Endothelial cell of umbilical vein (primary cell): Measurements from ENCODE around the gene MAML1. TPM values are rescaled to one million over a fixed set of nuclear protein-coding genes. Genes with fewer than 3 reads are reported as not detected.

Experiments
- BruUV-seq: library from RNA; stranded (reverse); fragments of 400-500 nt; replicated peaks from 2 replicates; lab custom pipeline; 2021; lab: Mats Ljungman, UMichigan
- CTCF ChIA-PET: fragments of 300-600, 350-600 bp; sonication (Branson Sonifier 250); formaldehyde crosslinking; loops from one replicate; lab custom pipeline; 2021; ENCODE audit warnings: antibody characterized with exemption, inconsistent platforms; lab: Charles Lee
- POLR2A ChIA-PET: fragments of 300-600, 350-600 bp; sonication (Branson Sonifier 250); formaldehyde crosslinking; loops from one replicate; lab custom pipeline; 2021; ENCODE audit warnings: antibody characterized with exemption, inconsistent platforms; lab: Charles Lee
- DNase-seq: peaks from one replicate; pipeline ENCODE4 v3.0.0-alpha.2; 2011; ENCODE audit warnings: low read depth, low spot score
- FAIRE-seq: peaks from 2 replicates; lab custom pipeline; 2011; peaks lifted over from hg19 to GRCh38; lab: Jason Lieb, UNC
- H2AFZ ChIP-seq: 2 replicates; pipeline ENCODE4 v1.6.0; 2012; ENCODE audit warnings: low read depth, low read length, control low read depth, inconsistent platforms
- H3K27ac ChIP-seq: 2 replicates; pipeline ENCODE4 v1.5.1; 2011; ENCODE audit warnings: low read depth, mild to moderate bottlenecking, control low read depth, low read length, moderate library complexity; ENCODE audit not compliant: insufficient read depth
- H3K27me3 ChIP-seq, 2 experiments: 2 replicates each; pipeline versions ENCODE4 v1.6.0 to v1.6.1; 2011; ENCODE audit warnings: low read length in 2 of 2, mixed read lengths in 1 of 2; ENCODE audit not compliant: control insufficient read depth in 2 of 2, insufficient read depth in 2 of 2
- H3K36me3 ChIP-seq, 2 experiments: 2 replicates in 1 of 2; 3 replicates in 1 of 2; pipeline ENCODE4 v1.5.1; 2011; ENCODE audit warnings: low read length in 2 of 2, mild to moderate bottlenecking in 1 of 2, moderate library complexity in 1 of 2; ENCODE audit not compliant: control insufficient read depth in 2 of 2, insufficient read depth in 2 of 2; ENCODE audit errors: extremely low read depth in 1 of 2
- H3K4me1 ChIP-seq: 3 replicates; pipeline ENCODE4 v1.5.1; 2011; ENCODE audit warnings: mild to moderate bottlenecking, low read length; ENCODE audit not compliant: control insufficient read depth, insufficient read depth; ENCODE audit errors: extremely low read depth
- H3K4me2 ChIP-seq: 2 replicates; pipeline ENCODE4 v1.6.1; 2011; ENCODE audit warnings: low read length, control low read depth, mixed read lengths; ENCODE audit not compliant: insufficient read depth
- H3K4me3 ChIP-seq, 3 experiments: fragments of 200-600 bp in 1 of 3; sonication (generic), shearing (Covaris generic) in 1 of 3; replicated peaks in 1 of 3; 2 replicates each; pipeline ENCODE4 v1.5.1; 2011 to 2016; ENCODE audit warnings: control low read depth in 3 of 3, low read length in 3 of 3, mild to moderate bottlenecking in 2 of 3, inconsistent platforms in 1 of 3, low read depth in 1 of 3, moderate library complexity in 1 of 3; ENCODE audit not compliant: insufficient read depth in 1 of 3
- H3K79me2 ChIP-seq: 2 replicates; pipeline ENCODE4 v1.6.0; 2012; ENCODE audit warnings: low read length, inconsistent platforms; ENCODE audit not compliant: control insufficient read depth, insufficient read depth
- H3K9ac ChIP-seq: replicated peaks from 2 replicates; pipeline ENCODE3; 2011; ENCODE audit warnings: low read length, control low read depth; ENCODE audit not compliant: insufficient read depth; ENCODE audit errors: extremely low read depth
- H3K9me1 ChIP-seq: replicated peaks from 3 replicates; pipeline ENCODE4 v1.6.0; 2011; ENCODE audit warnings: mild to moderate bottlenecking, low read length; ENCODE audit not compliant: control insufficient read depth, insufficient read depth; ENCODE audit errors: extremely low read depth
- H3K9me3 ChIP-seq: replicated peaks from 2 replicates; pipeline ENCODE4 v1.5.1; 2012; ENCODE audit warnings: low read length, inconsistent platforms; ENCODE audit not compliant: control insufficient read depth, insufficient read depth
- H4K20me1 ChIP-seq: replicated peaks from 2 replicates; pipeline ENCODE3; 2011; ENCODE audit warnings: mild to moderate bottlenecking, low read length; ENCODE audit not compliant: control insufficient read depth, insufficient read depth; ENCODE audit errors: extremely low read depth
- EZH2 ChIP-seq: IDR thresholded peaks from 2 replicates; pipeline ENCODE4 v1.6.1; 2012; ENCODE audit warnings: borderline replicate concordance, low read depth, mild to moderate bottlenecking, moderate library complexity, low read length, inconsistent platforms; ENCODE audit not compliant: severe bottlenecking
- FOS ChIP-seq: IDR thresholded peaks from 2 replicates; pipeline ENCODE4 v1.6.1; 2011; ENCODE audit warnings: mild to moderate bottlenecking, low read length, moderate library complexity, borderline replicate concordance; ENCODE audit not compliant: insufficient read depth
- GATA2 ChIP-seq: IDR thresholded peaks from 2 replicates; pipeline ENCODE4 v1.7.0; 2011; ENCODE audit warnings: low read depth, mild to moderate bottlenecking, moderate library complexity, mixed read lengths, low read length; ENCODE audit not compliant: insufficient read length, insufficient read depth
- JUN ChIP-seq: IDR thresholded peaks from 2 replicates; pipeline ENCODE4 v1.6.1; 2011; ENCODE audit warnings: borderline replicate concordance, low read depth; ENCODE audit not compliant: insufficient read length, insufficient read depth
- MYC ChIP-seq: IDR thresholded peaks from one replicate; pipeline ENCODE4 v1.6.1; 2011; ENCODE audit warnings: mild to moderate bottlenecking, low read depth, low read length
- POLR2A ChIP-seq: IDR thresholded peaks from 2 replicates; pipeline ENCODE4 v1.6.1; 2012; ENCODE audit warnings: low read depth, mild to moderate bottlenecking, control low read depth, low read length
- POLR2AphosphoS5 ChIP-seq: IDR thresholded peaks from 2 replicates; pipeline ENCODE4 v1.6.1; 2012; ENCODE audit warnings: low read depth, mild to moderate bottlenecking, control low read depth, low read length, moderate library complexity; ENCODE audit not compliant: insufficient read depth
- dilution Hi-C: fragments of 300-500 bp; cut with MboI; formaldehyde crosslinking; loops from one replicate; pipeline ENCODE4 v1.15.0; 2019; ENCODE audit warnings: low sequenced_read_pairs; ENCODE audit not compliant: extremely low pct_ligation_motif_present
- intact Hi-C: fragments of 100-400 bp; cut with micrococcal nuclease; formaldehyde crosslinking; loops from one replicate; pipeline ENCODE4 v1.10.0; 2022
- polyA plus RNA-seq, 4 experiments: library from polyadenylated mRNA; depleted of rRNA in 3 of 4; stranded (reverse) in 3 of 4; unstranded in 1 of 4; fragments of >200 nt; gene quantifications; 2 replicates each; pipeline versions ENCODE4 v1.2.1 to v1.2.3, GENCODE V29; 2011 to 2012; ENCODE audit warnings: missing spikeins in 1 of 4
- total RNA-seq: library from RNA; stranded (reverse); gene quantifications from 2 replicates; pipeline ENCODE4 v1.2.3, GENCODE V29; 2021
- TF ChIP-seq, protein P1 (sequence below), 2 donors: IDR thresholded peaks; 1 replicate in 1 of 2; 2 replicates in 1 of 2; pipeline ENCODE4 v1.5.1; 2011; ENCODE audit warnings: low read length in 2 of 2, mild to moderate bottlenecking in 2 of 2, moderate library complexity in 2 of 2, control low read depth in 1 of 2, inconsistent platforms in 1 of 2, low read depth in 1 of 2; ENCODE audit not compliant: insufficient read depth in 1 of 2; ENCODE audit errors: extremely low read depth in 1 of 2
- TF ChIP-seq, protein P2 (sequence below): IDR thresholded peaks from 2 replicates; pipeline ENCODE4 v1.6.1; 2011; ENCODE audit not compliant: insufficient read depth, insufficient read length

The MAML1 gene
- total and polyA plus RNA-seq, 2 donors (not counting 3 experiments of a cell fraction or from before 2014, with no cell fraction given): 12.4 to 29.0 TPM

DNA sequence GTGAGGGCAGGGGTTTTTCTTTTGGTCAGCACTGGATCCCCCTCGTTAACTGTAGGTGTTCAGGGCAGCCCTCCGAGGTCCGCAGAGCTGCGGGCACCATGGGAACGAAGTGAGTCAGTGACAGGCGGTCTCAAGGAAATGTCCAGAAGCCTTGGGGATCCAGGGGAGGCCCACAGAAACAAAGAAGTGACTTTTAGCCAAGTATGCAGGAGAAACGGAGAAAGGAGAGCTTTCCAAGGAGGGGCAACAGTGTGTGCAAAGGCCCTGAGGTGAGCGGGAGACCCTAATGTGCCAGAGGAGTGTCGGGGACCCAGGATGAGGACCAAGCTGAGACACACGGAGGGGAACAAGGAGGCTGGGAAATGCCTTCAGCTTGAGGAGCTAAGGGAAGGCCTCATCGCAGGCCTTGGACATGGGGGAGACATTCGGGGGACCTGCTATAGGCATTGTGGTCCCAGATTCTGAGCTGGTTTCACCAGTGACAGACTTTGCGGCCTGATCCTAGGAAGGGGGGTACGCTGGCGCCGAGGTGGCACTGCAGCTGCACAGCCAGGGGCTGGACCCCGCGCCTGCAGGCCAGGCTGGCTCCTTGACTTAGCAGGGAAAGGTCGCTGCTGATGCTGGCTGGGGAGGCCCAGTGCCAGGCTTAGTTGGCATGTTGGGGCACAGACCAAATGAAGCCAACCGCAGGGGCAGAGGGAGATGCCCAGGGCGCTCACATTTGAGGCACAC, 64.4 kb downstream of the MAML1 start:
- Histone ChIP-seq H4K20me1 (no peaks in the 10 kb centered on the region), H3K4me1 (peaks cover 10% of the 10 kb centered on the region), H2AFZ (no peak overlapping the region), H3K27ac (no peak overlapping the region), H3K9ac (no peak overlapping the region), H3K9me1 (no peaks in the 10 kb centered on the region), H3K9me3 (no peaks in the 10 kb centered on the region), H3K4me2 (no peak overlapping the region), H3K36me3 (peaks cover 10 to 37% of the 10 kb centered on the region in 2 experiments), H3K79me2 (no peaks in the 10 kb centered on the region), H3K4me3 (no peak overlapping the region), H3K27me3 (no peaks in the 10 kb centered on the region)
- POLR2A ChIA-PET: no interaction called here
- DNase-seq: no peak
- dilution Hi-C loops: no loop called here
- intact Hi-C loops: loop anchor here (1.0 to 10.0 kb wide), 4 partner anchors 8 to 132 kb away; partner anchors contain the start of gene MAML1
- no TSS peak for BruUV-seq
- no peak for FAIRE-seq
- TF ChIP-seq POLR2A (no peak), POLR2AphosphoS5 (no peak), GATA2 (no peak), FOS (no peak), MYC (no peak), JUN (no peak), EZH2 (no peak)
- TF ChIP-seq, protein P1, sequence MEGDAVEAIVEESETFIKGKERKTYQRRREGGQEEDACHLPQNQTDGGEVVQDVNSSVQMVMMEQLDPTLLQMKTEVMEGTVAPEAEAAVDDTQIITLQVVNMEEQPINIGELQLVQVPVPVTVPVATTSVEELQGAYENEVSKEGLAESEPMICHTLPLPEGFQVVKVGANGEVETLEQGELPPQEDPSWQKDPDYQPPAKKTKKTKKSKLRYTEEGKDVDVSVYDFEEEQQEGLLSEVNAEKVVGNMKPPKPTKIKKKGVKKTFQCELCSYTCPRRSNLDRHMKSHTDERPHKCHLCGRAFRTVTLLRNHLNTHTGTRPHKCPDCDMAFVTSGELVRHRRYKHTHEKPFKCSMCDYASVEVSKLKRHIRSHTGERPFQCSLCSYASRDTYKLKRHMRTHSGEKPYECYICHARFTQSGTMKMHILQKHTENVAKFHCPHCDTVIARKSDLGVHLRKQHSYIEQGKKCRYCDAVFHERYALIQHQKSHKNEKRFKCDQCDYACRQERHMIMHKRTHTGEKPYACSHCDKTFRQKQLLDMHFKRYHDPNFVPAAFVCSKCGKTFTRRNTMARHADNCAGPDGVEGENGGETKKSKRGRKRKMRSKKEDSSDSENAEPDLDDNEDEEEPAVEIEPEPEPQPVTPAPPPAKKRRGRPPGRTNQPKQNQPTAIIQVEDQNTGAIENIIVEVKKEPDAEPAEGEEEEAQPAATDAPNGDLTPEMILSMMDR (IDR thresholded peaks at IDR 0.05; ENCODE audit: extremely low read depth in 1 of 2, insufficient read depth in 1 of 2, low read depth in 1 of 2, low read length in 2 of 2): no peak
- TF ChIP-seq, protein P2, sequence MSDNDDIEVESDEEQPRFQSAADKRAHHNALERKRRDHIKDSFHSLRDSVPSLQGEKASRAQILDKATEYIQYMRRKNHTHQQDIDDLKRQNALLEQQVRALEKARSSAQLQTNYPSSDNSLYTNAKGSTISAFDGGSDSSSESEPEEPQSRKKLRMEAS: no peak
- CTCF ChIA-PET: interaction anchor here (1.0 to 8.8 kb wide), 4 partner anchors 20 to 64 kb away, joined by 3 to 103 read pairs (median 8); partner anchors contain the start of gene MAML1
